Hepatocyte (in vitro differentiated cells): ENCODE measurements around the gene NETO1.

Experiments
- EZH2phosphoT487 ChIP-seq: fragments of 200-600 bp; sonication (generic); IDR thresholded peaks from one replicate; pipeline ENCODE4 v1.6.1; 2018; ENCODE audit warnings: antibody characterized with exemption, mild to moderate bottlenecking, low read depth, moderate library complexity; ENCODE audit not compliant: unreplicated experiment, severe bottlenecking
- TF ChIP-seq, protein P1 (sequence below): fragments of 200-600 bp; sonication (generic); IDR thresholded peaks from 2 replicates; pipeline ENCODE4 v1.5.1; 2016; ENCODE audit warnings: antibody characterized with exemption, mild to moderate bottlenecking; ENCODE audit not compliant: poor library complexity

GRCh38 chr18:72830109-72830508 lies 37.7 kb downstream of the NETO1 start:
- TF ChIP-seq, protein P1, sequence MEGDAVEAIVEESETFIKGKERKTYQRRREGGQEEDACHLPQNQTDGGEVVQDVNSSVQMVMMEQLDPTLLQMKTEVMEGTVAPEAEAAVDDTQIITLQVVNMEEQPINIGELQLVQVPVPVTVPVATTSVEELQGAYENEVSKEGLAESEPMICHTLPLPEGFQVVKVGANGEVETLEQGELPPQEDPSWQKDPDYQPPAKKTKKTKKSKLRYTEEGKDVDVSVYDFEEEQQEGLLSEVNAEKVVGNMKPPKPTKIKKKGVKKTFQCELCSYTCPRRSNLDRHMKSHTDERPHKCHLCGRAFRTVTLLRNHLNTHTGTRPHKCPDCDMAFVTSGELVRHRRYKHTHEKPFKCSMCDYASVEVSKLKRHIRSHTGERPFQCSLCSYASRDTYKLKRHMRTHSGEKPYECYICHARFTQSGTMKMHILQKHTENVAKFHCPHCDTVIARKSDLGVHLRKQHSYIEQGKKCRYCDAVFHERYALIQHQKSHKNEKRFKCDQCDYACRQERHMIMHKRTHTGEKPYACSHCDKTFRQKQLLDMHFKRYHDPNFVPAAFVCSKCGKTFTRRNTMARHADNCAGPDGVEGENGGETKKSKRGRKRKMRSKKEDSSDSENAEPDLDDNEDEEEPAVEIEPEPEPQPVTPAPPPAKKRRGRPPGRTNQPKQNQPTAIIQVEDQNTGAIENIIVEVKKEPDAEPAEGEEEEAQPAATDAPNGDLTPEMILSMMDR: no peak
- TF ChIP-seq EZH2phosphoT487: no peak
